Left lung (tissue), 10 donors: ENCODE measurements around the gene JAK1. TPM values are rescaled to one million over a fixed set of nuclear protein-coding genes. Genes with fewer than 3 reads are reported as not detected.
"Not testable (repeated sequence)": the region's sequence is repeated elsewhere in the genome, so short reads cannot be mapped to it uniquely, and the experiment has no call there.

ENCODE experiments used
- ATAC-seq: fragments of 200-7000 bp; cut with Tn5 transposase; one replicate; pipeline ENCODE4 v1.9.1; 2020; ENCODE audit warnings: moderate library complexity
- DNase-seq, 4 donors: peaks; one replicate each; pipeline ENCODE4 v3.0.0-alpha.2; 2013 to 2020
- H3K27ac ChIP-seq, 2 donors: fragments of 200-600 bp; sonication (generic) in 1 of 2; one replicate each; pipeline versions ENCODE4 v1.5.0 to v1.8.0; 2020 to 2021
- H3K27me3 ChIP-seq, 2 donors: fragments of 200-600 bp; sonication (generic) in 1 of 2; one replicate each; pipeline versions ENCODE4 v1.5.0 to v1.8.0; 2020 to 2021
- H3K36me3 ChIP-seq, 2 donors: fragments of 200-600 bp; sonication (generic) in 1 of 2; one replicate each; pipeline versions ENCODE4 v1.5.0 to v1.8.0; 2020 to 2021
- H3K4me1 ChIP-seq, 2 donors: fragments of 200-600 bp; one replicate each; pipeline ENCODE4 v1.8.0; 2021
- H3K4me3 ChIP-seq, 2 donors: fragments of 200-600 bp; sonication (generic) in 1 of 2; one replicate each; pipeline versions ENCODE4 v1.5.0 to v1.8.0; 2020 to 2021; ENCODE audit warnings: mild to moderate bottlenecking in 1 of 2
- H3K9me3 ChIP-seq, 2 donors: fragments of 200-600 bp; sonication (generic) in 1 of 2; one replicate each; pipeline versions ENCODE4 v1.5.0 to v1.8.0; 2020 to 2021
- intact Hi-C, 2 donors: fragments of 100-400 bp; cut with DNase I; formaldehyde crosslinking; loops; one replicate each; pipeline versions ENCODE4 v1.11.2 to v1.14.2; 2022
- polyA plus RNA-seq, 6 donors: library from polyadenylated mRNA; unstranded; fragments of 120-200 nt; gene quantifications; one replicate each; pipeline ENCODE4 v1.2.1, GENCODE V29; 2013; ENCODE audit not compliant: insufficient read length in 6 of 6
- total RNA-seq, 2 donors: library from RNA; stranded (reverse); fragmentation: NEBNext Ultra II Directional; extraction: Animal tissue kit (Norgen Biotek cat#: 25700); gene quantifications; one replicate each; pipeline ENCODE4 v1.2.1, GENCODE V29; 2021
- TF ChIP-seq, protein P1 (sequence below), 2 donors: fragments of 200-600 bp; sonication (generic) in 1 of 2; IDR thresholded peaks; one replicate each; pipeline versions ENCODE4 v1.5.0 to v1.8.0; 2021; ENCODE audit warnings: antibody characterized with exemption in 2 of 2
- donor health status: DM: no; HTN: yes; CAD: no.
- donor health status: DM: no; HTN: no; CAD: no.

JAK1 gene
- total and polyA plus RNA-seq, 8 donors: 103 to 162 (median 115) TPM

DNA sequence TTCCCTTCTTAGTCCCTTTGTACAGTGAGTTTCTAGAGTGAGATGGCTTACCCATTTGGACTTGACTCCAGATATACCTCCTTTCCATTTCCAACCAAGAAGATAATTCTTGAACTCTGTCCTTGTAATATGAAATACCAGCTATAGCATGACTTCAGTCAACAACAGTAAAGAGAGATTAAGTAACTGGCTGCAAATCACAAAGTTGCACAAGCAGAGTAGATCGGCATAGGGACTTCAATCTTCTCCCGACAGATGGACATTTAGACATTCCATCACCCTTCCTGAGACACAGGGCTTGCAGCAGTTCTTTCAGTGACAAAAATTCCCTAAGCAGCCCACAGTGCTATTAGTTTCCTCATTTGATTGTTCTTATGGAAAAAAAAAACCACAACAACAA is 44.6 kb downstream of the JAK1 start:
- H3K9me3 ChIP-seq: no peaks in the 10 kb centered on the region
- no peaks in the 10 kb centered on the region for H3K27me3 ChIP-seq
- H3K4me3 ChIP-seq: no peak overlapping the region
- TF ChIP-seq, protein P1, sequence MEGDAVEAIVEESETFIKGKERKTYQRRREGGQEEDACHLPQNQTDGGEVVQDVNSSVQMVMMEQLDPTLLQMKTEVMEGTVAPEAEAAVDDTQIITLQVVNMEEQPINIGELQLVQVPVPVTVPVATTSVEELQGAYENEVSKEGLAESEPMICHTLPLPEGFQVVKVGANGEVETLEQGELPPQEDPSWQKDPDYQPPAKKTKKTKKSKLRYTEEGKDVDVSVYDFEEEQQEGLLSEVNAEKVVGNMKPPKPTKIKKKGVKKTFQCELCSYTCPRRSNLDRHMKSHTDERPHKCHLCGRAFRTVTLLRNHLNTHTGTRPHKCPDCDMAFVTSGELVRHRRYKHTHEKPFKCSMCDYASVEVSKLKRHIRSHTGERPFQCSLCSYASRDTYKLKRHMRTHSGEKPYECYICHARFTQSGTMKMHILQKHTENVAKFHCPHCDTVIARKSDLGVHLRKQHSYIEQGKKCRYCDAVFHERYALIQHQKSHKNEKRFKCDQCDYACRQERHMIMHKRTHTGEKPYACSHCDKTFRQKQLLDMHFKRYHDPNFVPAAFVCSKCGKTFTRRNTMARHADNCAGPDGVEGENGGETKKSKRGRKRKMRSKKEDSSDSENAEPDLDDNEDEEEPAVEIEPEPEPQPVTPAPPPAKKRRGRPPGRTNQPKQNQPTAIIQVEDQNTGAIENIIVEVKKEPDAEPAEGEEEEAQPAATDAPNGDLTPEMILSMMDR (IDR thresholded peaks at IDR 0.05): no peak
- ATAC-seq (no peak), DNase-seq (no peak)
- no peaks in the 10 kb centered on the region for H3K36me3 ChIP-seq
- no peak overlapping the region for H3K27ac ChIP-seq
- intact Hi-C loops: no loop called here
- peaks cover 51 to 88% of the 10 kb centered on the region in 2 donors for H3K4me1 ChIP-seq

DNA sequence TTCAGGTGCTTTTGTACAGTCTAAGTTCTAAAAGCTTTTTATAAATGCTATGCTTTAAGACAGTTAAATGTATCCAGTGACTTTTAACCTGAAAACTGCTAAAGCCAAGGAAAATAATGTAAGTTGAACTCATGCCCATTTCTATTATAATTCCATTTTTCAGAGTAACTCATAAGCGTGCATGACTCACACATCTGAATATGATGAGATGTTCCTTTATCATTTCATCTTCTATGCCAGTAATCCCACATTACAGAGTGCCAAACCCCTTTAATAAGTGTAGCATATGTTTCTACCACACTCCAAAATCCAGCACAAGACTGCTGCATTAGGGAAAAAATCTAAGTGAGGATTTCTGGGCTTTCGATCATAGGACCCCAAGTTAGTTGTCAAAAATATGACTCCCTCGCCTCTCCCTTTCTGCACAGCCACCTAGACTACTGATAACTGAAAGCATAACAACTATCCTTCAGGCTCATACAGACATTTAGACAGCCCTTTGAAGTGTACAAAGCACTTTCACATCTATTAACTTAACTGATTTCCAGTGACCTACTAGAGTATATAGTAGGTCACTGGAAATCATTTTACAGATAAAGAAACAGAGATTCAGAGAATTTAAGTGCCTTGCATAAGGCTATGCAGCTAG is 45.3 kb downstream of the JAK1 start:
- no peak for ATAC-seq
- H3K36me3 ChIP-seq: no peaks in the 10 kb centered on the region
- intact Hi-C loops: no loop called here
- no peak overlapping the region for H3K4me3 ChIP-seq
- no peaks in the 10 kb centered on the region for H3K27me3 ChIP-seq
- no peak for DNase-seq
- peak overlapping the region in 1 of 2 donors; percentile 34 for H3K27ac ChIP-seq
- peaks cover 54 to 89% of the 10 kb centered on the region in 2 donors for H3K4me1 ChIP-seq
- H3K9me3 ChIP-seq: no peaks in the 10 kb centered on the region
- TF ChIP-seq, protein P1 (IDR thresholded peaks at IDR 0.05): no peak

DNA sequence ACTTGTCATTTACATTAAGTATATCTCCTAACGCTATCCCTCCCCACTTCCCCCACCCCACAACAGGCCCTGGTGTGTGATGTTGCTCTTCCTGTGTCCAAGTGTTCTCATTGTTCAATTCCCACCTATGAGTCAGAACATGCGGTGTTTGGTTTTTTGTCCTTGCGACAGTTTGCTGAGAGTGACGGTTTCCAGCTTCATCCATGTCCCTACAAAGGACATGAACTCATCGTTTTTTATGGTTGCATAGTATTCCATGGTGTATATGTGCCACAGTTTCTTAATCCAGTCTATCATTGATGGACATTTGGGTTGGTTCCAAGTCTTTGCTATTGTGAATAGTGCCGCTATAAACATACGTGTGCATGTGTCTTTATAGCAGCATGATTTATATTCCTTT is 47.2 kb downstream of the JAK1 start:
- H3K36me3 ChIP-seq, H3K4me3 ChIP-seq, DNase-seq, H3K27ac ChIP-seq, H3K27me3 ChIP-seq, ATAC-seq, intact Hi-C loops, H3K9me3 ChIP-seq: not testable (repeated sequence)
- H3K4me1 ChIP-seq: peaks cover 57 to 89% of the 10 kb centered on the region in 2 donors

- DNase-seq: no peak
- H3K9me3 ChIP-seq: no peaks in the 10 kb centered on the region
- TF ChIP-seq, protein P1 (IDR thresholded peaks at IDR 0.05): no peak
- H3K4me1 ChIP-seq: peaks cover 45 to 81% of the 10 kb centered on the region in 2 donors
- no peak overlapping the region for H3K4me3 ChIP-seq
- no peaks in the 10 kb centered on the region for H3K27me3 ChIP-seq
- ATAC-seq: no peak
- intact Hi-C loops: no loop called here
- H3K27ac ChIP-seq: peak overlapping the region; percentile 57 to 70
- H3K36me3 ChIP-seq: no peaks in the 10 kb centered on the region
Measured at GRCh38 chr1:64917907-64918306, 48.4 kb downstream of the JAK1 start.

DNA sequence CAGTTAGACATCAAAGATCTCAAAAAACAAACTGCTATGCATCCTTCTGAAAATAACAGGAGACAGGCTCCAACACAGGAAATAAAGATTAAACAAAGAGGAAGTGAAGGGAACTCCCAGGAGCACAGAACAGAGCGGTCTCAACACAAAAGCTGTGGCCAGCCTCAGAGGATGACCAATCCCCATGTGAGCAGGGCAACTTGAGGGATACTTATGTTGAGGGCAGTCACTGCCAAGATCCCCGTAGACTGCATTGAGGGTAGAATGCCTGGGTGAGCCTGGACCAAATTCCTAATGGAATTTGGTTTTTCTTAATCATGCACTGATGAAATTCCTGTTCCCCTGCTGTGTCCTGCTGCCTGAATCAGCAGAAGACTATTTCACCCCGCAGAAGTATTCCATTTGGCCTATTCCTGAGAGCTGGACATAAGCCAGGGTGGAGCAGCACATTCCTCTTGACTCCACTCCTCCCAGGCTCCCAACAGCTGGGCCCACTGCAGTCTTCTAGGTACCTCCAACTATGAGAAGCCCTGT is 49.0 kb downstream of the JAK1 start:
- TF ChIP-seq, protein P1 (IDR thresholded peaks at IDR 0.05): no peak
- DNase-seq (peak in 1 of 4 donors; percentile 77), ATAC-seq (peak; percentile 87)
- no peaks in the 10 kb centered on the region for H3K9me3 ChIP-seq
- H3K4me3 ChIP-seq: no peak overlapping the region
- no peaks in the 10 kb centered on the region for H3K36me3 ChIP-seq
- peaks cover 40 to 76% of the 10 kb centered on the region in 2 donors for H3K4me1 ChIP-seq
- intact Hi-C loops: no loop called here
- peak overlapping the region; percentile 57 to 70 for H3K27ac ChIP-seq
- H3K27me3 ChIP-seq: no peaks in the 10 kb centered on the region
